HUES48 (cell line): ENCODE results near the gene RAI14.
"Not testable (repeated sequence)": the region's sequence is repeated elsewhere in the genome, so short reads cannot be mapped to it uniquely, and the experiment has no call there.

Source experiments
- H3K27ac ChIP-seq: one replicate; pipeline ENCODE4 v1.7.0; 2013; ENCODE audit warnings: low read depth, low read length, inconsistent platforms
- H3K27me3 ChIP-seq: 2 replicates; pipeline ENCODE4 v1.6.1; 2013; ENCODE audit warnings: mild to moderate bottlenecking, low read length; ENCODE audit not compliant: control insufficient read depth, insufficient read depth
- H3K36me3 ChIP-seq: 2 replicates; pipeline ENCODE4 v1.6.1; 2013; ENCODE audit warnings: low read length; ENCODE audit not compliant: control insufficient read depth, insufficient read depth
- H3K4me1 ChIP-seq: 2 replicates; pipeline ENCODE4 v1.6.1; 2013; ENCODE audit warnings: mild to moderate bottlenecking, low read length; ENCODE audit not compliant: control insufficient read depth, insufficient read depth
- H3K4me3 ChIP-seq: 2 replicates; pipeline ENCODE4 v1.5.1; 2013; ENCODE audit warnings: mild to moderate bottlenecking, low read depth, low read length
- H3K9ac ChIP-seq: 2 replicates; pipeline ENCODE4 v1.6.1; 2013; ENCODE audit warnings: mild to moderate bottlenecking, low read depth, low read length, moderate library complexity
- H3K9me3 ChIP-seq: 2 replicates; pipeline ENCODE4 v1.6.1; 2013; ENCODE audit warnings: low read length; ENCODE audit not compliant: control insufficient read depth, insufficient read depth

Gene RAI14

GRCh38 chr5:34751807-34752736 lies 95.9 kb downstream of the RAI14 start:
- Histone ChIP-seq H3K9me3 (no peaks in the 10 kb centered on the region), H3K4me3 (no peak overlapping the region), H3K27ac (no peak overlapping the region), H3K9ac (no peak overlapping the region), H3K27me3 (no peaks in the 10 kb centered on the region), H3K36me3 (peaks cover 11% of the 10 kb centered on the region), H3K4me1 (0 out of 2 replicates have a peak, but pooled peaks cover 3% of the 10 kb centered on the region)

GRCh38 chr5:34753236-34753635 lies 97.1 kb downstream of the RAI14 start:
- H3K4me1 ChIP-seq, H3K9me3 ChIP-seq, H3K27ac ChIP-seq, H3K4me3 ChIP-seq, H3K9ac ChIP-seq, H3K27me3 ChIP-seq: not testable (repeated sequence)
- H3K36me3 ChIP-seq = peaks cover 23% of the 10 kb centered on the region

GRCh38 chr5:34755926-34756325 lies 99.8 kb downstream of the RAI14 start:
- Histone ChIP-seq H3K27me3 (no peaks in the 10 kb centered on the region), H3K9me3 (peaks cover 11% of the 10 kb centered on the region; the same call in 1 of the 2 replicates)

GRCh38 chr5:34756781-34757624 lies 100.9 kb downstream of the RAI14 start:
- H3K4me3 ChIP-seq = no peak overlapping the region
- H3K36me3 ChIP-seq = peaks cover 54% of the 10 kb centered on the region
- peaks cover 11% of the 10 kb centered on the region; the same call in 1 of the 2 replicates for H3K9me3 ChIP-seq
- no peaks in the 10 kb centered on the region for H3K4me1 ChIP-seq
- H3K9ac ChIP-seq = no peak overlapping the region
- no peak overlapping the region for H3K27ac ChIP-seq
- no peaks in the 10 kb centered on the region for H3K27me3 ChIP-seq

More at GRCh38 chr5:34755926-34756325, 99.8 kb downstream of the RAI14 start:
- peaks cover 43% of the 10 kb centered on the region for H3K36me3 ChIP-seq
- no peak overlapping the region for H3K27ac ChIP-seq
- H3K9ac ChIP-seq = no peak overlapping the region
- no peak overlapping the region for H3K4me3 ChIP-seq
- H3K4me1 ChIP-seq = 0 out of 2 replicates have a peak, but pooled peaks cover 3% of the 10 kb centered on the region

GRCh38 chr5:34758514-34758913 lies 102.4 kb downstream of the RAI14 start:
- Histone ChIP-seq H3K9ac (no peak overlapping the region), H3K36me3 (peaks cover 68% of the 10 kb centered on the region), H3K27ac (no peak overlapping the region), H3K4me3 (no peak overlapping the region), H3K27me3 (no peaks in the 10 kb centered on the region), H3K9me3 (peaks cover 12% of the 10 kb centered on the region), H3K4me1 (no peaks in the 10 kb centered on the region)

- Histone ChIP-seq H3K9me3 (peaks cover 18% of the 10 kb centered on the region), H3K36me3 (peaks cover 75% of the 10 kb centered on the region)
- H3K27me3 ChIP-seq, H3K27ac ChIP-seq, H3K9ac ChIP-seq, H3K4me1 ChIP-seq, H3K4me3 ChIP-seq: not testable (repeated sequence)
Measured at GRCh38 chr5:34759213-34759612, 103.1 kb downstream of the RAI14 start.

GRCh38 chr5:34765662-34766061 lies 109.5 kb downstream of the RAI14 start:
- Histone ChIP-seq H3K4me3 (no peak overlapping the region), H3K27ac (no peak overlapping the region), H3K9me3 (peaks cover 12% of the 10 kb centered on the region; the same call in 1 of the 2 replicates), H3K9ac (no peak overlapping the region), H3K4me1 (no peaks in the 10 kb centered on the region), H3K27me3 (no peaks in the 10 kb centered on the region), H3K36me3 (peaks cover 60% of the 10 kb centered on the region)

- H3K4me3 ChIP-seq = no peak overlapping the region
- no peak overlapping the region for H3K27ac ChIP-seq
- peaks cover 45% of the 10 kb centered on the region for H3K36me3 ChIP-seq
- no peak overlapping the region for H3K9ac ChIP-seq
- peaks cover 12% of the 10 kb centered on the region; the same call in 1 of the 2 replicates for H3K9me3 ChIP-seq
- no peaks in the 10 kb centered on the region for H3K27me3 ChIP-seq
- no peaks in the 10 kb centered on the region for H3K4me1 ChIP-seq
Measured at GRCh38 chr5:34767180-34767579, 111.1 kb downstream of the RAI14 start.

- Histone ChIP-seq H3K4me1 (no peaks in the 10 kb centered on the region), H3K4me3 (no peak overlapping the region), H3K27me3 (no peaks in the 10 kb centered on the region), H3K9me3 (peaks cover 9% of the 10 kb centered on the region; the same call in 1 of the 2 replicates), H3K36me3 (peaks cover 23% of the 10 kb centered on the region; the same call in 1 of the 2 replicates), H3K9ac (no peak overlapping the region), H3K27ac (no peak overlapping the region)
Measured at GRCh38 chr5:34770486-34770885, 114.4 kb downstream of the RAI14 start.

- Histone ChIP-seq H3K27me3 (no peaks in the 10 kb centered on the region), H3K4me3 (no peak overlapping the region), H3K9ac (no peak overlapping the region), H3K9me3 (0 out of 2 replicates have a peak, but pooled peaks cover 4% of the 10 kb centered on the region), H3K36me3 (peaks cover 17% of the 10 kb centered on the region; the same call in 1 of the 2 replicates), H3K4me1 (no peaks in the 10 kb centered on the region), H3K27ac (no peak overlapping the region)
Measured at GRCh38 chr5:34771076-34771475, 114.9 kb downstream of the RAI14 start.
